Measurements from ENCODE around the gene RBM17. TPM values are rescaled to one million over a fixed set of nuclear protein-coding genes. Genes with fewer than 3 reads are reported as not detected.

RBM17 gene, protein sequence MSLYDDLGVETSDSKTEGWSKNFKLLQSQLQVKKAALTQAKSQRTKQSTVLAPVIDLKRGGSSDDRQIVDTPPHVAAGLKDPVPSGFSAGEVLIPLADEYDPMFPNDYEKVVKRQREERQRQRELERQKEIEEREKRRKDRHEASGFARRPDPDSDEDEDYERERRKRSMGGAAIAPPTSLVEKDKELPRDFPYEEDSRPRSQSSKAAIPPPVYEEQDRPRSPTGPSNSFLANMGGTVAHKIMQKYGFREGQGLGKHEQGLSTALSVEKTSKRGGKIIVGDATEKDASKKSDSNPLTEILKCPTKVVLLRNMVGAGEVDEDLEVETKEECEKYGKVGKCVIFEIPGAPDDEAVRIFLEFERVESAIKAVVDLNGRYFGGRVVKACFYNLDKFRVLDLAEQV
- 100 to 1,000 TPM; 154 to 161 TPM for total RNA-seq

DNA sequence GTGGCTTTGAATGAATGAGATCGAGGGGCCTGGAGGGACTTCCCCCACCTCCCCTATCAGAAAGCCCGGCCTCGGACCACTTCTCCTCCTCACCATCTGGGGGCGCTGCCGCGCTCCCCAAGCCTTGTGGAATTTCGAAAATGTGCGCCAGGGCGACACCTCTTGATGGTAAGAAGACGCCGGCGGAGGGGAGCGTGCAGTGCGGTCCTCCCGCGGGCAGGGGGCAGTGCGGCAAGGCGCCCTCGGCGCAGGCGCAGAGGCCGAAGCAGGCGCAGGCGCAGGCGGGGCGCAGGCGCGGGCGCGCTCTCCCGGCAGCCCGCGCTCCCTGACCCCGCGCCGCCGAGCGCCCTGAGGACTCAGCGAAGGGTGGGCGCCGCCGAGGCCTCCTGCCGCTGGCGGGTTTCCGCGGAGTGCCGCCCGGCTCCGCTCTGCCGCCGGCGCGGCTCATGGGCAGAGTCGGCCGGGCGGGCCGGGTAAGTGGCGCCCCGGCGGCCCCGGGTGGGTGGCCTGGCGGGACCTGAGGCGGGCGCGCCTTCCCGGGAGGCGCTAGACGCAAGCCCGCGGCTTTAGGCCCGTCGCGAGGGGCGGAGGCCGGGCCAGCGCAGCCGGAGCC lies at the start of gene RBM17:
RBM17 (plus strand) TSS at position 314 of the 613 bp plus-strand sequence. CDS start 8,032 bp downstream, outside the sequence.

DNA sequence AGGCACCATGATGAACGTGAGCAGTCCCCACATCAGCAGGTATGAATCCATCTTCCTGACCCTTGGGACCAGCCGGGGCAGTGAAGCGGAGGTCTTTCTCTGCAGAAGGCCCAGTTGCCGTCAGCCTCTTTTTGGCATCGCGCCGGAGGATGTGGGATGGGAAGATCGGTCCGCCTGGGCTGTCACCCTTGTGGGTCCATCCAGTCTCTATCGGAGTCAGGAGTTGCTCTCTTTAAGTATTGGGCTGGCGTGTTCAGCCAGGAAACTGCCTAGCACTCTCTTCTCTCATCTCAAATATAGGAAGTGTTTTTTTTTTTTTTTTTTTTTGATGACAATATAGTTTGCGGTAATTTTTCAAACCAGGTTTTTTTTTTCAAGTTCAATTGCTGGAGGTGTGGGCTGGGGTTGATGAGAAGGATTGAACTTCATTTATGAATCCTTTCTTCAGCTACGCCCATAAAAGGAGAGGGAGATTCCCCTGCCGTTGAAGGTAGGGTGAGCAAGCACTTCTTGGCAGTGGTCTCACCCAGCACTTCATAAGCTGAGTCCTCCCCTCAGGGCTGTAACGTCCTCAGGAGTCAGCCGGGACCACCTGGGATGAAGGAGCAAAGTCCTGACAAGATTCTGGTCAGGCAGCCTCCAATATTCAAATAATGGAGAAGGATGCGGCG lies 26.6 kb upstream of the RBM17 start, which contains the start of gene IL2RA:
IL2RA (minus strand) TSS at position 267 of the 671 bp plus-strand sequence; CDS start at position 51, 216 bp downstream.

Small RNAs within 50 kb of the gene (microRNA-seq; reads per million reads assigned to microRNA genes)
- not detected for gene MIR3155A (ENCODE audit: borderline microRNAs expressed, borderline replicate concordance)
- gene MIR3155B (ENCODE audit: borderline microRNAs expressed, borderline replicate concordance): not detected

Other genes with a start within 250 kb of the RBM17 start
- 1 to 10 TPM; 5.5 to 6.2 TPM for gene ANKRD16, start 199.1 kb upstream of the RBM17 start, total RNA-seq
- gene FBH1, start 198.8 kb upstream of the RBM17 start, total RNA-seq: 10 to 100 TPM; 68.6 to 69.8 TPM
- gene IL15RA, start 111.5 kb upstream of the RBM17 start, total RNA-seq: 10 to 100 TPM; 15.7 to 16.5 TPM
- 100 to 1,000 TPM; 203 to 211 TPM for gene IL2RA, start 26.7 kb upstream of the RBM17 start, total RNA-seq
- 10 to 100 TPM; 81.9 to 89.0 TPM for gene PFKFB3, start 113.9 kb downstream of the RBM17 start, total RNA-seq

Measured in activated naive CD4-positive, alpha-beta T cell treated with anti-CD3 and anti-CD28 coated beads, Interleukin-2, amount 10 ng/mL, durations not matched to agents 5 hours and 36 hours (primary cell).